ENCODE data around the gene KRT80.

KRT80 gene

DNA sequence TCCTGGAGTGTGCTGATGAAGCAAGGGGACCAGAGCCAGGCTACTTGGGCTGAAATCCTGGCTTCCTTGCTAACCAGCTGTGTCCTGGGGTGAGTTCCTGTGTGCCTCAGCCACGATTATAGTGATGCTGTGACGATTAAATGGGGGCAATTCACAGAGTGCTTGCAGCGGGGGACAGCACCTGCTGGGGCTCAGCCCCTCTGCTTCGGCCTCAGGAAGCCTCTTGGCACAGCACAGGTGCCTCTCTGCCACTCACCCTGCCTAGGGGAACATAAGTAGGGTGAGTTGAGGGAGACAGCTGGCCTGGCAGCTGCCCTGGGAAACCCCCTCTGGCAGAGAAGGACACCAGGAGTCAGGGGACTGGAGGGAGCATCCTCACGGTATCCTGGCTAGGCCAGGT is 9.4 kb downstream of the KRT80 start:
- Histone ChIP-seq H3K27ac (no peak overlapping the region), H3K27me3 (ENCODE audit: control insufficient read depth, insufficient read depth, low read length) (no peaks in the 10 kb centered on the region), H3K9me3 (ENCODE audit: control insufficient read depth, low read length) (no peaks in the 10 kb centered on the region), H3K36me3 (ENCODE audit: control insufficient read depth, insufficient read depth, low read length) (no peaks in the 10 kb centered on the region), H3K4me2 (ENCODE audit: low read length) (no peak overlapping the region), H3K79me2 (no peaks in the 10 kb centered on the region), H3K4me1 (peaks cover 18% of the 10 kb centered on the region), H2AFZ (no peak overlapping the region), H3K9ac (no peak overlapping the region), H3K4me3 (ENCODE audit: low read depth, low read length) (no peak overlapping the region)
- TF ChIP-seq CTCF (IDR thresholded peaks at IDR 0.05): no peak

- no peaks in the 10 kb centered on the region for H3K27me3 ChIP-seq (ENCODE audit: control insufficient read depth, insufficient read depth, low read length)
- no peak overlapping the region for H3K27ac ChIP-seq
- no peaks in the 10 kb centered on the region for H3K9me3 ChIP-seq (ENCODE audit: control insufficient read depth, low read length)
- no peaks in the 10 kb centered on the region for H3K36me3 ChIP-seq (ENCODE audit: control insufficient read depth, insufficient read depth, low read length)
- no peak overlapping the region for H3K4me3 ChIP-seq (ENCODE audit: low read depth, low read length)
- no peak overlapping the region for H3K4me2 ChIP-seq (ENCODE audit: low read length)
- peaks cover 15% of the 10 kb centered on the region for H3K4me1 ChIP-seq
- no peak overlapping the region for H3K9ac ChIP-seq
- no peak overlapping the region for H2AFZ ChIP-seq
- no peaks in the 10 kb centered on the region for H3K79me2 ChIP-seq
- no peak for TF ChIP-seq CTCF (IDR thresholded peaks at IDR 0.05)
Measured at GRCh38 chr12:52181746-52182145, 10.1 kb downstream of the KRT80 start.

GRCh38 chr12:52180971-52181628 is 10.7 kb downstream of the KRT80 start:
- no peaks in the 10 kb centered on the region for H3K9me3 ChIP-seq (ENCODE audit: control insufficient read depth, low read length)
- H3K36me3 ChIP-seq (ENCODE audit: control insufficient read depth, insufficient read depth, low read length): no peaks in the 10 kb centered on the region
- TF ChIP-seq CTCF (IDR thresholded peaks at IDR 0.05): no peak
- H3K4me1 ChIP-seq: peaks cover 15% of the 10 kb centered on the region
- no peak overlapping the region for H3K27ac ChIP-seq
- no peaks in the 10 kb centered on the region for H3K27me3 ChIP-seq (ENCODE audit: control insufficient read depth, insufficient read depth, low read length)
- H3K4me3 ChIP-seq (ENCODE audit: low read depth, low read length): no peak overlapping the region
- H2AFZ ChIP-seq: no peak overlapping the region
- no peaks in the 10 kb centered on the region for H3K79me2 ChIP-seq
- H3K9ac ChIP-seq: no peak overlapping the region
- H3K4me2 ChIP-seq (ENCODE audit: low read length): no peak overlapping the region

DNA sequence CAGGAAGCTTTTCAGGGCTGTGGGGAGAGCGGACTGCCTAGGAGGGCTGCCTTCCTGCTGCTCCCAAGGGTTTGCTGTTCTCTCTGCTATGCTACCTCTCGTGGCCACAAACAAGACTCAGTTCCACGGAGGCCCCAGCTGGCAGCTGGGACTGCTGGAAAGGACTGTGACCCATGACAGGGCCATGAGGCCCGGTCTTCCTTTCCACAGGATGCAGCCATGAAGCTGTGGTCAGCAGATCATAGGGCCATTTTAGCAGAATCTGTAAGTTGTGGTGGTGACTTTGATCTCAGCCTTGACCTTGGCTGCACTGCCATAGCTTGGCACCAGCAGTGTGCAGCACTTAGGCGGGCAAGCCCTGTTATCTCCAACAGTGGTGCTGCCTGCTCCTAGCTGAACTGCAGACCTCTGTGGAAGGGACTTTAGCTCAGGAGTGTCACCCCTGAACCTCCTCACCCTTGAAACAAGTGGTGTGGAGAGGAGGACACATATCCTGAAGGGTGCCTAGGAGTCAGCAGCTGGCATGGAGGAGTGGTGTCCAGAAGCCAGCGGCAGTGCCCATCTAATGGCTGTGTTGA is 12.3 kb downstream of the KRT80 start:
- no peak overlapping the region for H3K9ac ChIP-seq
- H3K27me3 ChIP-seq (ENCODE audit: control insufficient read depth, insufficient read depth, low read length): no peaks in the 10 kb centered on the region
- H3K79me2 ChIP-seq: no peaks in the 10 kb centered on the region
- H3K9me3 ChIP-seq (ENCODE audit: control insufficient read depth, low read length): no peaks in the 10 kb centered on the region
- no peak overlapping the region for H3K4me2 ChIP-seq (ENCODE audit: low read length)
- TF ChIP-seq CTCF (IDR thresholded peaks at IDR 0.05): no peak
- H3K4me1 ChIP-seq: peaks cover 15% of the 10 kb centered on the region
- H3K27ac ChIP-seq: peak overlapping the region; percentile 36
- peak overlapping the region; percentile 47 for H2AFZ ChIP-seq
- H3K36me3 ChIP-seq (ENCODE audit: control insufficient read depth, insufficient read depth, low read length): no peaks in the 10 kb centered on the region
- no peak overlapping the region for H3K4me3 ChIP-seq (ENCODE audit: low read depth, low read length)

- H2AFZ ChIP-seq: peak overlapping the region; percentile 47
- H3K9me3 ChIP-seq (ENCODE audit: control insufficient read depth, low read length): no peaks in the 10 kb centered on the region
- peak overlapping the region; percentile 36 for H3K27ac ChIP-seq
- no peaks in the 10 kb centered on the region for H3K36me3 ChIP-seq (ENCODE audit: control insufficient read depth, insufficient read depth, low read length)
- H3K27me3 ChIP-seq (ENCODE audit: control insufficient read depth, insufficient read depth, low read length): no peaks in the 10 kb centered on the region
- peaks cover 15% of the 10 kb centered on the region for H3K4me1 ChIP-seq
- TF ChIP-seq CTCF (IDR thresholded peaks at IDR 0.05): no peak
- no peak overlapping the region for H3K4me2 ChIP-seq (ENCODE audit: low read length)
- H3K9ac ChIP-seq: no peak overlapping the region
- no peak overlapping the region for H3K4me3 ChIP-seq (ENCODE audit: low read depth, low read length)
- H3K79me2 ChIP-seq: no peaks in the 10 kb centered on the region
Measured at GRCh38 chr12:52178984-52179383, 12.8 kb downstream of the KRT80 start.

Data from parathyroid adenoma (tissue), 2 donors.